Fibroblast of skin of left biceps (primary cell): ENCODE data around the gene PARP12.

Experiments
- DNase-seq, 2 experiments: peaks; one replicate each; pipeline ENCODE4 v3.0.0-alpha.2; 2013; ENCODE audit warnings: low read depth in 2 of 2

The PARP12 gene

GRCh38 chr7:140059273-140060242 lies 3.2 kb downstream of the PARP12 start:
- peak; percentile 60 to 65 for DNase-seq

- no peak for DNase-seq
These were observed 4.2 kb downstream of the PARP12 start for GRCh38 chr7:140058517-140058916.

DNA sequence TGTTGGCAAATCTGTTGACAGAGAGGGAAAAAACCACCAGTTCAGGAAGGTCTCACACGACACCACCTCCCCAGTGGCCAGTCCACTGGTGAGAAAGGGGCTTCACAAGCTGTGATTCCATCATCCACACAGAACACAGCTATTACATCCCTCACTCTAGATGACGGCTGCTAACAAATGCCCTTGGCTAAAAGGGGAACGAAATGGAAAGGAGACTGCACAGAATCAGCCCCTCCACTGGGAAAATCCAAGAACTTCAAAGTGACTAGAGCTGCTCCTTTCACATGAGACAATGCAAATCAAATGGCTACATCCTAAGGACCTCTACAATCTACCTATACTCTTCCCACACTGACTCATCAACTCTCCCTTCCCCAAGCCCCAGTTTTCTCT lies 5.6 kb downstream of the PARP12 start:
- DNase-seq, result no peak

GRCh38 chr7:140056431-140057142 lies 6.2 kb downstream of the PARP12 start:
- no peak for DNase-seq

DNA sequence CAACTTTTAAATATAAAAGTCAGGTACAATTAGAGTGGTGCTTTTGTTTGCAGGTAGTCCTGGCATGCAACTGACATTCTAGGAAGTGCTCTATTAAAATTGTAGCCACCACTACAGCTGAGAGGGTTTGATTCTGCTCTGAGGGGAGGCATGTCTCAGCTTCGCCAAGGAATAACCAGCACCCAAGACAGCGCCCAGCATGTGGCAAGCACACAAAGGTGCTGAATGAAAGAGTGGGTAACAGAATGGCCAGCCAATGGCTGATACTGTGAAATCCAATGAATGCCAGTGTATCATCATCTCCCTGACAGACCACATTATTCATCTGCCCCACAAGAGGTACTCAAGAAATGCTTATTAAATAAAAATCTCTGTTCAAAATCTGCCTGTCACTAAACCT lies 6.9 kb downstream of the PARP12 start:
- DNase-seq, result no peak

DNA sequence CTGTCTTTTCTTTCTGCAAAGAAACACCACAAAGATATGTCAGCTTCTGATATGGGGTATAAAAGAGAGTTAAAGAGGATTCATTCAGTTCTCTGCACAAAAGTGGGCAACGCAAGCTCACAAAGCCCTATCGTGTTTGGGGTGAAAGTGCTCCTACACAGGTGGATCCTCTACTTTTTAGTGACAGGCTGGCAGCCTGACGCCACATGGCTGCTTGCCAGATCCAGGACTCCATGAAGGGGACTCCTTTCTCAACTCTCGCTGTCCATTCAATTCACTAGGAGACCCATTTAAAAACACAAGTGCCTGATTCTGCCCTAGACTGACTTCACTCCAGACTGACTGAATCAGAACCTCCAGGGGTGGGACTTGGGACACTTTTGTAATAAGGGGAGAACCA lies 8.0 kb downstream of the PARP12 start:
- no peak for DNase-seq

DNA sequence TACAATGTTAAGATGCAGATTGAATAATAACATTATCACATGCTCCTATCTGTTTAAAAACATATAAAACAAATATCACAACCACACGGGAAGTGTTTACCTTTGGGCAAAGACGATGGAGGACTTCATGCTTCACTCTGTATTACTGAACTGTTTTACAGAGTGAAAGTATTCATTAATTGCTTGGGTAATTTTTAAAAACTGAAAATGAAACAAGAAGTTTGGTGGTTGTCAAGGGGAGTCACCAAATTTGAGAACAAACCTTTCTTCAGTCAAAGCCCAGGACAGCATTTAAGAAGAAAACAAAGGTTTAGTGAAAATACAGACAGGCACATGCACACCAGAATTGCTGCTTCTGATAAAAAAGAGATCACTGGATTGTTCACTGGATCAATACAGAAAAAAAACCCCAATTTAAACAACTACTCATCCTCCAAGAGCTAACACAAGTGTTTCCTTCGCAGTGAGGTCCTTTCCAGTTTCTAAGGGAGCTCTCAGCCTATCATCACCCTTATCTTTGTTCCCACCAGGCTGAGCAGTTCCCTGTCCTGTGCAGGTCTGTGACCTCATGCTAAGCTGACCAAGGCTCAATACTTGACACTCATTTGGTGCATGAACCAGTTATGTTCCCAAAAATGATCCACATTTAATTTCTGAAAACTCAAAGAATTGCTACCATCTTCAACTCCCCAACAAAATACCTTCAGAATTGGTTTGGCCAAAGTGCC lies 8.8 kb downstream of the PARP12 start:
- no peak for DNase-seq

DNA sequence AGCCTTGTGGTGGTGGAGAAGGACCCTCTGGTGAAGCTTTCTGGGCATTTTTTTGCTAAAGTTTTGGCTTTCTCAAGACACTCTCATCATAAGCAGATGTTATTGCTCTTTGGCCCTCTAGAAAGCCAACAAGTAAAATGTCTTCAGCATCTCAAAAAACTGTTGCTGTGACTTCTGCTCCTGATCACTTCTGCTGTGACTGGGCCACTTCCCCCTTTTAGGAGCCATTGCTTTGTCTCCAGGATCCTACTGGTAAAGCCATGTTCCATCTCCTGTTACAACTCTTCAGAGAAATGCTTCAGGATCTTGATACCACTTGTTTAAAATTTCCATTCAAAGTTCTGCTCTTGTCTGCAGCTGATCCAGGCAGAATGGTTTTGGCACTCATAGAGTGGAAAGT lies 10.9 kb downstream of the PARP12 start:
- DNase-seq, result no peak

GRCh38 chr7:140050100-140050499 lies 12.7 kb downstream of the PARP12 start:
- no peak for DNase-seq

DNA sequence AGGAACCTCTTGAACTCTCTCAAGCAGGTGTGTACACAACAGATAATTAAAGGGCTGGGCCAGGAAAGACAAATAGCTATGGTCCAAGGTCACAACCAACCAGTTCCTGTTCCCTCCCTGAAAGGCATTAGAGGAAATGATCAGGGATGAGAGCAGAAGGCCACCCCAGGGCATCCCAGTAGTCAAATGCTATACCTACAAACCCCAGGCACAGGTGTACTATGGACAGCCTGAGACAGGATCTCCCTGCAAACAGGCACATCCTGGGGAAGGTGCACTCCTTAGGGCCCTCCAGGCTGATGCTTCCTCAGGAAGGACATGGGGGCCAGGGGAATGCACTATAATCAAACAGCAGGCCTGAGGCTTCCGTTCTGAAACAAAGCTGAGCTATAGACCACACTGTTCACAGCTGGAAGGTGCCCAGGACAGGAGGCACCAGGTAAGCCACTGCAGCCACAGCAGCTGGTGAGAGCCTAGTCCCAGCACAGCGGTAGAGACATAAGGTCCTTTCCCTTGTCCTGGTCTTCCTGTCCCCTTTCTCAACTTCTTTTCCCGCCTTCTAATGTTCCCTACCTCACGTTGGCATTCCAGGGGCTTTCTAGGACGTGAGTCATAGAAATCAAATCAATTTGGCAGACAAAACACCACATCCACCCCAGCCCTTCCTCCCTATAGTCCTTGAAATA lies 13.3 kb downstream of the PARP12 start:
- DNase-seq, result no peak

GRCh38 chr7:140048989-140049338 lies 13.8 kb downstream of the PARP12 start:
- DNase-seq, result no peak

GRCh38 chr7:140048138-140048537 lies 14.6 kb downstream of the PARP12 start:
- no peak for DNase-seq

DNA sequence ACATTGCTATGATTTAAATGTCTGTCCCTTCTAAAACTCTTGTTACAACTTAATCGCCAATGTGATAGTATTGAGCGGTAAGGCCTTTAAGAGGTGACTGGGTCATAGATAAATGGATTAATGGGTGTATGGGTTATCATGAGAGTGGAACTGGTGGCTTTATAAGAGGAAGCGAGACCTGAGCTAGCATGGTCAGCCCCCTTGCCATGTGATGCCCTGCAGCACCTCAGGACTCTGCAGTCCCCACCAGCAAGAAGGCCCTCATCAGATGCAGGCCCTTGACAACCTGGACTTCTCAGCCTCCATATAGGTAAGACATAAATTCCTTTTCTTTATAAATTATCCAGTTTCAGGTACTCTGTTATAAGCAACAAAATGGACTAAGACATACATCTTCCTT lies 15.6 kb downstream of the PARP12 start:
- no peak for DNase-seq

DNA sequence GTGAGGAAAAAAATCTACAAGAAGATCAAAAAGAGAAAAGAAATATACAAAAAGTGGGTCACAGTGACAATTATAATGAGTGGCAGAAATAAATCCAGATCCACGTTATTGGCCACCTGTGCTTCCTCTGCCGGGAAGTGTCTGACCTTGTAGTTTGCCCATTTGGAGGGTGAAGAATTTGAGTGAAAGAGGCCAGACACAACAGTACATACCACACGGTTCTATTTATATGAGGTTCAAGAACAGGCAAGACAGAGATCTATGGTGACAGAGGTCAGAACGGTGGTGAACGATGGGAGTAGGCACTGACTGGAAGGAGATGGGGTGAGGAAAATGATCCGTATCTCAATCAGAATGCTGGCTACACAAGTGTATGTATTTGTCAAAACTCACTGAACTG lies 17.1 kb downstream of the PARP12 start:
- no peak for DNase-seq

DNA sequence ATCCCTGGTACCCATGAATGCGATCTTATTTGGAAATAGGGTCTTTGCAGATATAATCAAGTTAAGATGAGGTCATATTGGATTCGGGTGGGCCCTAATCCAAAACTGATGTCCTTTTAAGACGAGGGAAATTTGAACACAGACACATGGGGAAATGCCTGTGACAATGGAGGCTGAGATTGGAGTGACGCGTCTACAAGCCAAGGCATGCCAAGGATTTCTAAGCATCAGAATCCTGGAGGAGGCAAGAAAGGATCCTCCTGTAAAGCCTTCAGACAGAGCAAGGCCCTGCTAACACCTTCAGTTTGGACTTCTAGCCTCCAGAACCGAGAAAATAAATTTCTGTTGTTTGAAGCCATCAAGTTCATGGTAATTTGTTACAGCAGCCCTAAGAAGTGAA lies 18.5 kb downstream of the PARP12 start:
- DNase-seq, result no peak

GRCh38 chr7:140042386-140042670 lies 20.4 kb downstream of the PARP12 start:
- DNase-seq, result no peak

- peak; percentile 31 to 40 for DNase-seq
These were observed 20.9 kb downstream of the PARP12 start for GRCh38 chr7:140041659-140042385.

- no peak for DNase-seq
These were observed 22.9 kb downstream of the PARP12 start for GRCh38 chr7:140039896-140040295.

GRCh38 chr7:140039066-140039465 lies 23.7 kb downstream of the PARP12 start:
- DNase-seq, result no peak

GRCh38 chr7:140036224-140036962 lies 26.4 kb downstream of the PARP12 start:
- DNase-seq, result no peak
